Activated B cell treated with CpG ODN at 0.5 μM for 24 hours (primary cell): ENCODE data around the gene VGLL4. TPM values are rescaled to one million over a fixed set of nuclear protein-coding genes. Genes with fewer than 3 reads are reported as not detected.

Experiments used
- ATAC-seq: fragments of 200-7000 bp; cut with Tn5 transposase; one replicate; pipeline ENCODE4 v1.10.0; 2021; ENCODE audit warnings: low read depth, mild to moderate bottlenecking, moderate library complexity
- CTCF ChIA-PET: fragments of 350-600 bp; sonication (Branson Sonifier 250); formaldehyde crosslinking; loops from one replicate; lab custom pipeline; 2021; ENCODE audit warnings: antibody characterized with exemption; lab: Charles Lee
- POLR2A ChIA-PET: fragments of 350-600 bp; sonication (Branson Sonifier 250); formaldehyde crosslinking; loops from one replicate; lab custom pipeline; 2021; ENCODE audit warnings: antibody characterized with exemption; lab: Charles Lee
- DNase-seq: peaks from one replicate; pipeline ENCODE4 v3.0.0; 2022
- H3K27ac Mint-ChIP-seq: one replicate; pipeline ENCODE4 v1.8.0; 2020; ENCODE audit warnings: mixed read lengths
- H3K27me3 Mint-ChIP-seq: one replicate; pipeline ENCODE4 v1.8.0; 2021; ENCODE audit warnings: mixed read lengths
- H3K36me3 Mint-ChIP-seq: one replicate; pipeline ENCODE4 v1.8.0; 2021; ENCODE audit warnings: low read depth, mixed read lengths
- H3K4me1 Mint-ChIP-seq: one replicate; pipeline ENCODE4 v1.8.0; 2021; ENCODE audit warnings: mixed read lengths
- H3K4me3 Mint-ChIP-seq: one replicate; pipeline ENCODE4 v1.8.0; 2020; ENCODE audit warnings: mild to moderate bottlenecking, mixed read lengths
- H3K9me3 Mint-ChIP-seq: one replicate; pipeline ENCODE4 v1.8.0; 2020; ENCODE audit warnings: mixed read lengths
- CTCF ChIP-seq: fragments of 200-600 bp; IDR thresholded peaks from one replicate; pipeline ENCODE4 v1.8.0; 2022; ENCODE audit warnings: antibody characterized with exemption, mild to moderate bottlenecking
- intact Hi-C: fragments of 100-400 bp; cut with micrococcal nuclease; formaldehyde crosslinking; loops from one replicate; pipeline ENCODE4 v1.15.1; 2024
- total RNA-seq: library from RNA; stranded (reverse); gene quantifications from 2 replicates; pipeline ENCODE4 v1.2.3, GENCODE V29; 2022

Gene VGLL4
- total RNA-seq, 1 donor from 2014 or later = 19.3 TPM

- Mint-ChIP-seq H3K4me1 (peaks cover 32% of the 10 kb centered on the region), H3K27ac (peak overlapping the region; percentile 96), H3K9me3 (no peaks in the 10 kb centered on the region), H3K4me3 (peak overlapping the region; percentile 99), H3K36me3 (peaks cover 10% of the 10 kb centered on the region), H3K27me3 (no peaks in the 10 kb centered on the region)
- no peak for ATAC-seq
- intact Hi-C loops = loop anchor here (5.0 kb wide), 2 partner anchors 74 to 1524 kb away; partner anchors contain the start of gene BRK1
- ChIA-PET CTCF (no interaction called here), POLR2A (interaction anchor here (0.7 to 1.3 kb wide), 2 partner anchors 17 to 205 kb away, joined by 3 to 10 read pairs; partner anchors contain the start of gene TAMM41)
- no peak for DNase-seq
- TF ChIP-seq CTCF = no peak
Observed at GRCh38 chr3:11641316-11641682, 2.4 kb downstream of the VGLL4 start.

DNA sequence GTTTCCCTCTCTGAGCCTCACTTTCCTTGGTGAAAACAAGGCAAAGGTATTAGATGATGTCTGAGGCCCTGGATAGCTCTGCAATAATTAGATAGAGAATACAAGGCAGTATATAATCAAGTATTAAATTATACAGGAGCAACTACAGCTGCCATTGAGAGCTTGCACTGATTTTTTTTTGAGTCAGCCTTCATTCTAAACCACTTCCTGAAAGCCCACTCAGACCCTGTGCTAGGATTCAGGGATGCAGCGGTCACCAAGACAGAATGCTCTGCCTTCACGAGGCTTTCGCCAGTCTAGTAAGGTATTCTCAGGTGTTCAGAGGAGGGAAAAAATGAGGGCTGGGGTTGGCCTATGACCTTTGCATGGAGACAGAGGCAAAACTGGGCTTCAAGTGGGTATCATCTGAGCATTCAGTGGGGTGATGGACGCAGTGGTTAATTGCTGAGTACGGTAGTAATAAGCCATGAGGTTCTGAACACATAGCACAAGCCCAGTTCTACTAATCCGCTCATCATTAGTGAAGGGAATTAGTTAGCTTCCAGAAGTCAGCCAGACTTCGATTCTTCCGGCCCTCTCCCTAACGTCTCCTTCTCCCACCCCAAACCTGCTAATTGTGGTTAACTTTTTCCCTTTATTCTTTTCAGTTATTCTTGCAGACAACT is 3.6 kb downstream of the VGLL4 start:
- ATAC-seq = no peak
- Mint-ChIP-seq H3K36me3 (peaks cover 10% of the 10 kb centered on the region), H3K27ac (peak overlapping the region; percentile 4), H3K27me3 (no peaks in the 10 kb centered on the region), H3K4me1 (peaks cover 35% of the 10 kb centered on the region), H3K4me3 (peak overlapping the region; percentile 40), H3K9me3 (no peaks in the 10 kb centered on the region)
- ChIA-PET POLR2A (interaction anchor here (1.3 kb wide), 1 partner anchor 207 kb away, joined by 10 read pairs; the partner anchor contains the start of gene TAMM41), CTCF (interaction anchor here (3.2 kb wide), 1 partner anchor 11 kb away, joined by 9 read pairs; no protein-coding TSS in a partner anchor)
- intact Hi-C loops = loop anchor here (5.0 kb wide), 2 partner anchors 73 to 1523 kb away; partner anchors contain the start of gene BRK1
- TF ChIP-seq CTCF = no peak
- DNase-seq = no peak

GRCh38 chr3:11638495-11639358 is 5.0 kb downstream of the VGLL4 start:
- DNase-seq (no peak), ATAC-seq (no peak)
- Mint-ChIP-seq H3K27ac (no peak overlapping the region), H3K4me3 (no peak overlapping the region), H3K9me3 (no peaks in the 10 kb centered on the region), H3K4me1 (peaks cover 42% of the 10 kb centered on the region), H3K36me3 (peaks cover 10% of the 10 kb centered on the region), H3K27me3 (no peaks in the 10 kb centered on the region)
- POLR2A ChIA-PET = no interaction called here
- intact Hi-C loops = no loop called here
- CTCF ChIA-PET = interaction anchor here (0.9 to 3.2 kb wide), 3 partner anchors 11 to 14 kb away, joined by 4 to 9 read pairs (median 4); no protein-coding TSS in a partner anchor
- no peak for TF ChIP-seq CTCF

DNA sequence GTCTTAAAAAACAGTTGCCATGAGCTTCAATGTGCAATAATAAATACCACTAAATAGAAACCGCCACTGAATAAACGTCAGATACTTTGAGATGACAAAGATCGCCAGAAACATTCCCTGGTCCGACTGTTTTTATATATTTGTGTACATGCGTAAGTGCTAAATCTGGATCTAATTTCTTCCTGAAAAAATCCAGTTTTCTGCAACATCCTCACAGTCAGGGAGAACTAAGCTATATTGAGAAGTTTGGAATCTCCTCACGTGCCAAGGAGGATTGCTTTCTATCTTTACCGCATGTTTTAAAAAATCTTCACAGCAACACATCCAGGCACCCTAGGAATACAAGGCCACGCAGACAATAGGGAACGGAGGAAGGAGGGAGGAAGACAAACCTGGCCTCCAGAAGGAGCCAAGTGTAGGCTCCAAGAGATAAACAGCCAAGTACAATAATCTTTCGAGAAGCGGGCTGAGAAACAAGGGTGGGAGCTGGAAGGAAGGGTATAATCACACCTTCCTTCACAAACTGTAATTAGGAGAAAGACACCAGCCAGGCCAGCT is 5.7 kb downstream of the VGLL4 start:
- no peaks in the 10 kb centered on the region for H3K27me3 Mint-ChIP-seq
- H3K4me1 Mint-ChIP-seq = peaks cover 44% of the 10 kb centered on the region
- peaks cover 10% of the 10 kb centered on the region for H3K36me3 Mint-ChIP-seq
- TF ChIP-seq CTCF = no peak
- H3K9me3 Mint-ChIP-seq = no peaks in the 10 kb centered on the region
- ChIA-PET CTCF (interaction anchor here (0.9 to 3.2 kb wide), 3 partner anchors 12 to 13 kb away, joined by 4 to 9 read pairs (median 4); no protein-coding TSS in a partner anchor), POLR2A (no interaction called here)
- DNase-seq = no peak
- no peak overlapping the region for H3K27ac Mint-ChIP-seq
- ATAC-seq = no peak
- intact Hi-C loops = no loop called here
- H3K4me3 Mint-ChIP-seq = no peak overlapping the region
